GM21825 (cell line): ENCODE measurements around the gene MACROD2.
A peak's percentile ranks its signal among the peaks of the same experiment; 100 is the strongest.

Experiments
- ATAC-seq: cut with Tn5 transposase; IDR thresholded peaks from one replicate; pipeline ENCODE4 v1.9.1; 2021; ENCODE audit warnings: mild to moderate bottlenecking, moderate library complexity; ENCODE audit not compliant: unreplicated experiment

The MACROD2 gene

GRCh38 chr20:14785065-14785743, 789.9 kb downstream of the MACROD2 start:
- no peak for ATAC-seq

- ATAC-seq, result no peak
Measured at GRCh38 chr20:14790190-14790589, 794.9 kb downstream of the MACROD2 start.

- no peak for ATAC-seq
Measured at GRCh38 chr20:14790771-14791620, 795.7 kb downstream of the MACROD2 start.

GRCh38 chr20:14792915-14793314, 797.6 kb downstream of the MACROD2 start:
- no peak for ATAC-seq

- ATAC-seq, result no peak
Measured at GRCh38 chr20:14799545-14800216, 804.4 kb downstream of the MACROD2 start.

GRCh38 chr20:14800707-14801425, 805.5 kb downstream of the MACROD2 start:
- ATAC-seq, result no peak

- ATAC-seq, result no peak
Measured at GRCh38 chr20:14801591-14802325, 806.4 kb downstream of the MACROD2 start.

GRCh38 chr20:14807224-14807623, 811.9 kb downstream of the MACROD2 start:
- no peak for ATAC-seq

- no peak for ATAC-seq
Measured at GRCh38 chr20:14815340-14815739, 820.0 kb downstream of the MACROD2 start.

- ATAC-seq, result no peak
Measured at GRCh38 chr20:14816471-14816870, 821.2 kb downstream of the MACROD2 start.

GRCh38 chr20:14817101-14817500, 821.8 kb downstream of the MACROD2 start:
- no peak for ATAC-seq

- ATAC-seq, result no peak
Measured at GRCh38 chr20:14820771-14821170, 825.5 kb downstream of the MACROD2 start.

- no peak for ATAC-seq
Measured at GRCh38 chr20:14821251-14821650, 825.9 kb downstream of the MACROD2 start.

- ATAC-seq, result no peak
Measured at GRCh38 chr20:14824996-14825395, 829.7 kb downstream of the MACROD2 start.

- no peak for ATAC-seq
Measured at GRCh38 chr20:14826543-14827313, 831.4 kb downstream of the MACROD2 start.

- ATAC-seq, result no peak
Measured at GRCh38 chr20:14828459-14828858, 833.1 kb downstream of the MACROD2 start.

- ATAC-seq, result peak; percentile 51
Measured at GRCh38 chr20:14829906-14830305, 834.6 kb downstream of the MACROD2 start.

- ATAC-seq, result peak; percentile 75
Measured at GRCh38 chr20:14830466-14830865, 835.1 kb downstream of the MACROD2 start.

GRCh38 chr20:14830899-14831298, 835.6 kb downstream of the MACROD2 start:
- no peak for ATAC-seq

GRCh38 chr20:14832630-14833029, 837.3 kb downstream of the MACROD2 start:
- ATAC-seq, result peak; percentile 64
